ENCODE data around the gene RFPL3.
"Not testable (repeated sequence)": the region's sequence is repeated elsewhere in the genome, so short reads cannot be mapped to it uniquely, and the experiment has no call there.

RFPL3 gene

DNA sequence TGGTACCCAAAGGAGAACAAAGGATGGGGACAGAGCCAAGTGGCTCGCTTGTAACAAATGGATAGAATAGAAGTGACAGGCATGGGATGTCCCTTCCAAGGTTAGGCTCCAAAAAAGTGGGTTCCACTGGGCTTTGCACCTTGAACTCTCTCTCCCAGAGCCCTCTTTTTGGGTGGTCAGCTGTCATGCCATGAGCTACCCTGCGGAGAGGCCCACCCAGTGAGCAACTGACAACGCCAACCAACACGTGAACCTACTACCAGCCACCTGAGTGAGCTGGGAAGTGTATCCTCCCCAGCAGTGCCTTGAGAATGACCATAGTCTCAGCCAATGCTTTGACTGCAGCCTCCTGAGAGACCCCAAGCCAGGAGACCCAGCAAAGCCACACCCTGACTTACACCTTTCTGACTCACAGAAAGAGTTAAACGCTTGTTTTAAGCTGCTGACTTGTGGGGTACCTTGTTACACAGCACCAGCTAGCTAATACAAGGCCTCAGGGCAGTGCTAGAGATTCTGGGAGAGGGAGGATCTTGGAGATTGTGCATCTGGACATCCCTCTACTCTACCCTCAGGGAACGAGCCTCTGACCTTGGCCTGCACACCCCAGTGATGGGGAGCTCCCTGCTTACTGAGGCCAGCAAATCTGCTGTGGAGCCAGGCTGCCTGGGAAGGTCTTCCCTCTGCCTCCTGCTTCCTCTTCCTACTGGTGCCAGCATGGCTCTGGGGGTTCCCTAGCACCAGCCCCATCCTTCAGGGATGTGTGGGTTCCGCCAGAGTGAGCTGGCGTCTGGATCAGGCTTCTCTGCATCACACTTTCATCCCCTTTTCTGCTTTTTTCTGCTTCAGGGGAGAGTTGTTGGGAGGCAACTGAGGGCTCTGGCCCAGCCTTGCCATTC, 29.1 kb upstream of the RFPL3 start:
- FAIRE-seq = no peak
- no peak for DNase-seq (ENCODE audit: insufficient read length, low spot score)

DNA sequence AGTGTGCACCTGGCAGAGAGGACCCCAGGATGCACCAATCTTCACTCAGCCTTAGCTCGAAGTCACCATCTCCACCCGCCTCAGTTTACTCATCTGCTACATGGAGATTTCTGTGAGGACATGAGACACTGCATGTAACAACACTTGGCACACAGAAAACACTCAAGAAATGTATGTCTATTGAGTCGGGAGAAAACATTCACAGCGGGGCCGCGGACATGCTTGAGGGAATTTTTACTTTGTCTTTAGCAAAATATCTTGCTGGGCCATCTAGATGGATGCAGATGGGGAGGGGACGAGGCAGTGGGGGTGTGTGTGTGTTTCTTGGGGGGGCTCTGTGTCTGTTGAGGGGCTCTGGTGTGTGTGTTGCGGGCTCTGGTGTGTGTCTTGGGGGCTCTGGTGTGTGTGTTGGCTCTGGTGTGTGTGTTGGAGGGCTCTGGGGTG, 28.4 kb upstream of the RFPL3 start:
- no peak for FAIRE-seq
- DNase-seq (ENCODE audit: insufficient read length, low spot score) = no peak

GRCh38 chr22:32331236-32331917, 26.3 kb upstream of the RFPL3 start:
- DNase-seq (ENCODE audit: insufficient read length, low spot score) (no peak), FAIRE-seq (no peak)

GRCh38 chr22:32331918-32332725, 25.5 kb upstream of the RFPL3 start:
- no peak for FAIRE-seq
- DNase-seq (ENCODE audit: insufficient read length, low spot score) = no peak

GRCh38 chr22:32333141-32333768, 24.4 kb upstream of the RFPL3 start:
- FAIRE-seq = no peak
- DNase-seq (ENCODE audit: insufficient read length, low spot score) = no peak

DNA sequence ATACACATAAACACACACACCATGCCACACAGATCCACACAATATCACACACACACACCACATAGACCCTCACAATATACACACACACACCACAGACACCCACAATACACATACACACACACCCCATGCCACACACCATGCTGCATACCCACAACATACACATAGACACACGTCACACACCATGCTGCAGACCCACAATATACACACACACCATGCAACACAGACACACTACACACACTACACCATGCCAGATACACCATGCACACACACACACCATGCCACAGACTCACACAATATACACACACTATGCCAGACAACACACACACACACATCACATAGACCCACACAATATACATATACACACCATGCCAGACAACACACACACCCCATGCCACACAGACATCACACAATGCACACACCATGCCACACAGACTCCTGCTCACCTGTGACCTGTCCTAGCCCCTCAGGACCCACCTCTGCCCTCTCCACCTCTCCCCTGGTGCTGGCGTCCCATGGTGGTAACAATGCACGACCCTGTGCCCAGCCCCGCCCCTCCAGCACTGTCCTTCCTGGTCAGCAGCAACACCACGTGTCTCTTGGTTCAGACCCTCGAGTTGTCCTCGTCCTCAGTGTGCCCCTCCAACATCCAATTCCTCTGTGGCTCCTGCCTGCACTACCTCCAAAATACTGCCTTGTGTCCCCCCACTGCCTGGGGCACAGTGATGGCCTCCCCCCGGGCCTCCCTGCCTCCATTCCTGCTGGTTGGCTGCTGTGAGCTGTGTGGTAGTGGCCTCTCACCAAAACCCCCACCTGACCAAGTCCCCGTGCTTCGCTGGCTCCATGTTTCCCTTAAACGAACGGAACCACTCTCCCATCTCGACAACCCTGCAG, 23.7 kb upstream of the RFPL3 start:
- DNase-seq (ENCODE audit: insufficient read length, low spot score) = no peak
- peak; percentile 79 for FAIRE-seq

GRCh38 chr22:32334660-32335365, 22.9 kb upstream of the RFPL3 start:
- FAIRE-seq (no peak), DNase-seq (ENCODE audit: insufficient read length, low spot score) (no peak)

- FAIRE-seq = no peak
- no peak for DNase-seq (ENCODE audit: insufficient read length, low spot score)
These were observed 22.2 kb upstream of the RFPL3 start for GRCh38 chr22:32335471-32335870.

DNA sequence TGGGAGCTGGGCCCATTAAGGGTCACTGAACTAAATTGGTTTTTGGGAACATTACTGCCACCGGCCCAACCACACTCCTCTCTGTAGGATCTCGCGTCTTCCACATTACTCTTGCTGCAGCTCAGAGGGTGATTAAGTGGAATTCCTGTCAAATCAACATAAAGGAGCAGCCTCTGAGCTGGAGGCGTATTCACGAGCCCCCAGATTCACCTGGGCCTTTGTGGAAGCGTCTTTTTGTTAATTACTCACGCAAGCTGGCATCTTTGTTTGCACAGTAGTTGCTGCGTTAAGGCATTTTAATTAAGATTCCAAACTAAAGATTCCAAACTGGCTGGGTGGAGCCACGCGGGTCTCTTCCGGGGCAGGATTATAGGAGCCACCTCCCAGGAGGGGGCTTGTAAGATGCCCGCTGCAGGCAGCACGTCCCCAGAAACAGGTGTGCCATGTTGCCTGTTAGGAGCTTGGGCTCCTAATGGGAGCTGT, 21.5 kb upstream of the RFPL3 start:
- FAIRE-seq = no peak
- no peak for DNase-seq (ENCODE audit: insufficient read length, low spot score)

GRCh38 chr22:32336771-32337424, 20.8 kb upstream of the RFPL3 start:
- DNase-seq (ENCODE audit: insufficient read length, low spot score) (no peak), FAIRE-seq (no peak)

DNA sequence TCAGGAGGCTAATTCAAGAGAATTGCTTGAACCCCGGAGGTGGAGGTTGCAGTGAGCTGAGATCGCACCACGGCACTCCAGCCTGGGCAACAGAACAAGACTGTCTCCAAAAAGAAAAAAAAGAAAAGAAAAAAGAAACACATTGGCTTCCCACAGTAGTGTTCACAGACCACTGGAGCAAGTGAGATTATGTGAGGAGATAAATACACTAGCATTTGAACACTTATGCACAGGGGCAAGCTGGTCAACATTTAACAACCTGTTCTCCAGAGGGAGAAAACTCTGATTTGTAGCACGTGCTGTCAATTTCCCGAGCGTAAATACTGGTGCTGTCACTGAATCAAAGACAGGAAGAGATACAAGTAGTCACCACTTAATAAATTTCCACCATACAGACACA, 20.2 kb upstream of the RFPL3 start:
- DNase-seq (ENCODE audit: insufficient read length, low spot score); FAIRE-seq: not testable (repeated sequence)

- no peak for DNase-seq (ENCODE audit: insufficient read length, low spot score)
- FAIRE-seq = no peak
These were observed 18.9 kb upstream of the RFPL3 start for GRCh38 chr22:32338757-32339156.

GRCh38 chr22:32339190-32340012, 18.3 kb upstream of the RFPL3 start:
- FAIRE-seq = no peak
- DNase-seq (ENCODE audit: insufficient read length, low spot score) = no peak

- DNase-seq (ENCODE audit: insufficient read length, low spot score) = no peak
- no peak for FAIRE-seq
These were observed 17.3 kb upstream of the RFPL3 start for GRCh38 chr22:32340411-32340810.

- DNase-seq (ENCODE audit: insufficient read length, low spot score) = no peak
- FAIRE-seq = no peak
These were observed 16.4 kb upstream of the RFPL3 start for GRCh38 chr22:32341122-32341740.

- FAIRE-seq (no peak), DNase-seq (ENCODE audit: insufficient read length, low spot score) (no peak)
These were observed 14.7 kb upstream of the RFPL3 start for GRCh38 chr22:32342977-32343376.

DNA sequence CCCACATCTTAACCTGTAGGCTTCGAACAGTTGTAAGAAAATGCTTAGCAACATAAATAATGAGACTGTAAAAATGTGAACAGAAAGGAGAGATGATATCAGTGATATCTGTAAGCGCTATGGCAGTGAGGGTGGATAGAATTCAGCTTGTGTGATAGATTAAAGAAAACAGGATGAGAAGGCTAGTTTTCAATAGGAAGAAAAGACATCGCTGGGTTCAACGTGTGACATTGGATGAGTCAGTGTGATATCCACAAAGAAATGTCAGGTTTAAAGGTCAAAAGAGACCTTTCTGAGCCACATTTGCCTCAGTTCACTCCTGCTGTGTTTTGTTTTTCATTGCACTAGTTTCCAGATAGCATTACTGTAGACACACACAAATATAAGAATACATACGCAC, 13.7 kb upstream of the RFPL3 start:
- DNase-seq (ENCODE audit: insufficient read length, low spot score) (no peak), FAIRE-seq (no peak)
